Measurements from ENCODE around the gene JUP. TPM values are rescaled to one million over a fixed set of nuclear protein-coding genes. Genes with fewer than 3 reads are reported as not detected.

JUP gene
- total and polyA plus RNA-seq, 2 of the 13 experiments (the other 11 are each of a cell fraction or from before 2014, with no cell fraction given): 12.1 to 20.6 TPM

GRCh38 chr17:41785091-41785858 is 1.2 kb downstream of the JUP start (continued):
- peak; percentile 38; the same call in 1 of the 2 replicates for TF ChIP-seq ZBTB4 (CRISPR knock-in tag; IDR thresholded peaks at IDR 0.05; ENCODE audit: borderline replicate concordance)
- TF ChIP-seq ZNF616 (CRISPR knock-in tag; IDR thresholded peaks at IDR 0.05; ENCODE audit: low read depth): no peak
- 0 out of 2 replicates have a peak, but pooled peaks have one; percentile 13 for TF ChIP-seq ZNF121 (CRISPR knock-in tag; IDR thresholded peaks at IDR 0.05)
- TF ChIP-seq, protein P1, sequence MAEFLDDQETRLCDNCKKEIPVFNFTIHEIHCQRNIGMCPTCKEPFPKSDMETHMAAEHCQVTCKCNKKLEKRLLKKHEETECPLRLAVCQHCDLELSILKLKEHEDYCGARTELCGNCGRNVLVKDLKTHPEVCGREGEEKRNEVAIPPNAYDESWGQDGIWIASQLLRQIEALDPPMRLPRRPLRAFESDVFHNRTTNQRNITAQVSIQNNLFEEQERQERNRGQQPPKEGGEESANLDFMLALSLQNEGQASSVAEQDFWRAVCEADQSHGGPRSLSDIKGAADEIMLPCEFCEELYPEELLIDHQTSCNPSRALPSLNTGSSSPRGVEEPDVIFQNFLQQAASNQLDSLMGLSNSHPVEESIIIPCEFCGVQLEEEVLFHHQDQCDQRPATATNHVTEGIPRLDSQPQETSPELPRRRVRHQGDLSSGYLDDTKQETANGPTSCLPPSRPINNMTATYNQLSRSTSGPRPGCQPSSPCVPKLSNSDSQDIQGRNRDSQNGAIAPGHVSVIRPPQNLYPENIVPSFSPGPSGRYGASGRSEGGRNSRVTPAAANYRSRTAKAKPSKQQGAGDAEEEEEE (CRISPR knock-in tag; IDR thresholded peaks at IDR 0.05; ENCODE audit: borderline replicate concordance): 0 out of 2 replicates have a peak, but pooled peaks have one; percentile 12
- TF ChIP-seq, protein P2, sequence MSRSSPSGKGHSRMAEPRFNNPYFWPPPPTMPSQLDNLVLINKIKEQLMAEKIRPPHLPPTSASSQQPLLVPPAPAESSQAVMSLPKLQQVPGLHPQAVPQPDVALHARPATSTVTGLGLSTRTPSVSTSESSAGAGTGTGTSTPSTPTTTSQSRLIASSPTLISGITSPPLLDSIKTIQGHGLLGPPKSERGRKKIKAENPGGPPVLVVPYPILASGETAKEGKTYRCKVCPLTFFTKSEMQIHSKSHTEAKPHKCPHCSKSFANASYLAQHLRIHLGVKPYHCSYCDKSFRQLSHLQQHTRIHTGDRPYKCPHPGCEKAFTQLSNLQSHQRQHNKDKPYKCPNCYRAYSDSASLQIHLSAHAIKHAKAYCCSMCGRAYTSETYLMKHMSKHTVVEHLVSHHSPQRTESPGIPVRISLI (CRISPR knock-in tag; IDR thresholded peaks at IDR 0.05; ENCODE audit: borderline replicate concordance): peak; percentile 49; the same call in 1 of the 2 replicates
- TF ChIP-seq ZNF281 (CRISPR knock-in tag; IDR thresholded peaks at IDR 0.05; ENCODE audit: borderline replicate concordance): peak; percentile 39; the same call in 1 of the 2 replicates
- no peak for TF ChIP-seq ETV6 (CRISPR knock-in tag; conservative IDR thresholded peaks at IDR 0.05)
- TF ChIP-seq REL (CRISPR knock-in tag; conservative IDR thresholded peaks at IDR 0.05): peak; percentile 8; the same call in 1 of the 2 replicates
